Measurements from ENCODE around the gene PREX1. TPM values are rescaled to one million over a fixed set of nuclear protein-coding genes. Genes with fewer than 3 reads are reported as not detected.

Gene PREX1
- total and polyA plus RNA-seq, 12 donors, result 10.1 to 85.1 (median 42.9) TPM

DNA sequence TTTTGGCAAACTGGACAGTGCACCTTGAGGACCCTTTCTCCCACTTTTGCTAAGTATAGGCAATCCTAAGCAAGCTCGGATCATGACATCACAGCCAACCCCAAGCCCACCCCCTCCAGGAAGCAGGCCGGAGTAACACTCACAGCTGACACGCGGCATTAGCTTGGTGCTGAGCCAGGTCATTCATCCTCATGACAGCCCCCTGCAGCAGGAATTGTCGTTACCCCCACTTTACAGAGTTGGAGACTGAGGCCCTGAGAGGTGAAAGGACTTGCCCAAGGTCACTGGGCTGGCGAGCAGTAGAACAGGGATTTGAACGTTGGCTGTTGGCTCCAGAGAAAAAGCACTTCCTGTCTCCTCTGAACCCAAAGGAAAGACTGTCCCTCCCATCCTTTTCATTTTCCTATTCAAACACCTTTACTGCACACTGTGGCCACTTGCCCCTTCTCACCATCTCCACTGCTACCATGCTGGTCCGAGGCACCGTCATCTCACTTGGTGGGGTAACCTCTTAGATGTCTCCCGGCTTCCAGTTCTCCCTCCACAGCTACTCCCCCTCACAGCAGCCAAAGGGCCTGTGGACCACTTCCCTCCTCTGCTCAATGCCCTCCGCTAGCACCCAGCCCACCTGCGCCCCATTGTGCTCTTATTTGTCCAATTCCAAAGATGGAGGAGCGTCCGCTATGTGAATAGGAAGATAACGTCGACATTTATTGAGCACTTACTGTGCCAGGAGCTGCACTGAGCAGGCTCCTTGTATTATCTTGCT lies 84.7 kb downstream of the PREX1 start:
- DNase-seq, result no peak
- Histone ChIP-seq H3K36me3 (replicated peaks in 1 of 2) (peaks cover 0 to 5% of the 10 kb centered on the region in 2 donors), H3K27me3 (no peaks in the 10 kb centered on the region), H3K4me3 (no peak overlapping the region), H3K9me3 (replicated peaks in 1 of 3) (no peaks in the 10 kb centered on the region), H3K27ac (no peak overlapping the region), H3K4me1 (replicated peaks in 1 of 2) (peaks cover 10 to 47% of the 10 kb centered on the region in 2 donors)
- intact Hi-C loops (cut with DNase I), result no loop called here
- TF ChIP-seq, protein P1, sequence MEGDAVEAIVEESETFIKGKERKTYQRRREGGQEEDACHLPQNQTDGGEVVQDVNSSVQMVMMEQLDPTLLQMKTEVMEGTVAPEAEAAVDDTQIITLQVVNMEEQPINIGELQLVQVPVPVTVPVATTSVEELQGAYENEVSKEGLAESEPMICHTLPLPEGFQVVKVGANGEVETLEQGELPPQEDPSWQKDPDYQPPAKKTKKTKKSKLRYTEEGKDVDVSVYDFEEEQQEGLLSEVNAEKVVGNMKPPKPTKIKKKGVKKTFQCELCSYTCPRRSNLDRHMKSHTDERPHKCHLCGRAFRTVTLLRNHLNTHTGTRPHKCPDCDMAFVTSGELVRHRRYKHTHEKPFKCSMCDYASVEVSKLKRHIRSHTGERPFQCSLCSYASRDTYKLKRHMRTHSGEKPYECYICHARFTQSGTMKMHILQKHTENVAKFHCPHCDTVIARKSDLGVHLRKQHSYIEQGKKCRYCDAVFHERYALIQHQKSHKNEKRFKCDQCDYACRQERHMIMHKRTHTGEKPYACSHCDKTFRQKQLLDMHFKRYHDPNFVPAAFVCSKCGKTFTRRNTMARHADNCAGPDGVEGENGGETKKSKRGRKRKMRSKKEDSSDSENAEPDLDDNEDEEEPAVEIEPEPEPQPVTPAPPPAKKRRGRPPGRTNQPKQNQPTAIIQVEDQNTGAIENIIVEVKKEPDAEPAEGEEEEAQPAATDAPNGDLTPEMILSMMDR (IDR thresholded peaks at IDR 0.05), result no peak
- TF ChIP-seq POLR2A (IDR thresholded peaks at IDR 0.05), result no peak
- WGBS, 4 donors, result 82 to 97% (median 85%) methylated on average over 11 to 16 of the region's 16 CpGs

- TF ChIP-seq POLR2A (IDR thresholded peaks at IDR 0.05), result no peak
- H3K27me3 ChIP-seq, result no peaks in the 10 kb centered on the region
- peaks cover 4 to 43% of the 10 kb centered on the region in 2 donors for H3K4me1 ChIP-seq (replicated peaks in 1 of 2)
- intact Hi-C loops (cut with DNase I), result no loop called here
- no peak overlapping the region for H3K27ac ChIP-seq
- H3K9me3 ChIP-seq (replicated peaks in 1 of 3), result no peaks in the 10 kb centered on the region
- H3K36me3 ChIP-seq (replicated peaks in 1 of 2), result peaks cover 0 to 2% of the 10 kb centered on the region in 2 donors
- H3K4me3 ChIP-seq, result no peak overlapping the region
- DNase-seq, result no peak
- 85 to 96% (median 86%) methylated on average over 6 of the region's 6 CpGs for WGBS, 4 donors
These were observed 85.6 kb downstream of the PREX1 start for GRCh38 chr20:48742233-48742632.

DNA sequence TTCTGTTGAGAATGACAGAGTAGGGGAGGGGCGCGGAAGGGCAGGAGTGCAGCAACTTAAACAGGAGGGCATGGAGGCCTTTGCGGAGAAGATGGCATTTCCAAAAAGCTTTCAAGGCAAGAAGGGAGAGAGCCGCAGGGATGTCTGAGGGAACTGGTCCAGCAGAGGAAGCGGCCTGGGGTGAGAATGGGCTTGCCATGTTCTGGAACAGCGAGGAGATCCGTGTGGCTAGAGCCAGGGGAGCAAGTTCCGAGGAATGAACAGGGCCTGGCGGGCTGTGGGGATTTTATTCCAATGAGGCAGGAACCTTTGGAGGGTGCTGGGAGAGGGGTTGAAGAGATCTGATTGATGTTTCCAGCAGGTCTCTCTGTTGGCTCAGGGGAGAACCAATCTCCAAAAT lies 86.1 kb downstream of the PREX1 start:
- 90 to 96% (median 93%) methylated on average over 9 of the region's 9 CpGs for WGBS, 4 donors
- Histone ChIP-seq H3K27ac (no peak overlapping the region), H3K27me3 (no peaks in the 10 kb centered on the region), H3K9me3 (replicated peaks in 1 of 3) (no peaks in the 10 kb centered on the region), H3K4me3 (no peak overlapping the region), H3K36me3 (replicated peaks in 1 of 2) (no peaks in the 10 kb centered on the region), H3K4me1 (replicated peaks in 1 of 2) (peaks cover 0 to 39% of the 10 kb centered on the region in 2 donors)
- DNase-seq, result no peak
- no peak for TF ChIP-seq POLR2A (IDR thresholded peaks at IDR 0.05)
- TF ChIP-seq, protein P1 (IDR thresholded peaks at IDR 0.05), result no peak
- intact Hi-C loops (cut with DNase I), result no loop called here

DNA sequence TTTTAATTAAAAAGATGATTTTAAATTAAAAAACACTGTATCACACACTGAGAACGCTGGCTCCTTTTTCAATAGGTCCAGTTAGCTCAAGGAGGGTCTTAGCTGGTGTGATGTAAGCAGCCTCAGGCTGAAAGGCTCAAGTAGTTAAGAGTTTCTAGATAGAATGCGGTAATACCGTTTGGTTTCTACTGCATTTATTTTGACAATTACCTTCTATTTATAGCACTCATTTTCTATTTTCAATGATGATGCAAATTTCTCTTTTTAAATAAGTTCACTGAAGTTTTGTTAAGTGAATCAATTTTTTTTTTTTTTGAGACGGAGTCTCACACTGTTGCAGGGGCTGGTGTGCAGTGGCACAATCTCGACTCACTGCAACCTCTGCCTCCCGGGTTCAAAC lies 87.1 kb downstream of the PREX1 start:
- Histone ChIP-seq H3K27ac (no peak overlapping the region), H3K4me1 (replicated peaks in 1 of 2) (peaks cover 0 to 34% of the 10 kb centered on the region in 2 donors), H3K9me3 (replicated peaks in 1 of 3) (no peaks in the 10 kb centered on the region), H3K27me3 (no peaks in the 10 kb centered on the region), H3K4me3 (no peak overlapping the region), H3K36me3 (replicated peaks in 1 of 2) (no peaks in the 10 kb centered on the region)
- intact Hi-C loops (cut with DNase I), result no loop called here
- WGBS, 4 donors, result 71 to 77% (median 73%) methylated on average over 6 of the region's 6 CpGs
- no peak for DNase-seq
- TF ChIP-seq, protein P1 (IDR thresholded peaks at IDR 0.05), result no peak
- no peak for TF ChIP-seq POLR2A (IDR thresholded peaks at IDR 0.05)

DNA sequence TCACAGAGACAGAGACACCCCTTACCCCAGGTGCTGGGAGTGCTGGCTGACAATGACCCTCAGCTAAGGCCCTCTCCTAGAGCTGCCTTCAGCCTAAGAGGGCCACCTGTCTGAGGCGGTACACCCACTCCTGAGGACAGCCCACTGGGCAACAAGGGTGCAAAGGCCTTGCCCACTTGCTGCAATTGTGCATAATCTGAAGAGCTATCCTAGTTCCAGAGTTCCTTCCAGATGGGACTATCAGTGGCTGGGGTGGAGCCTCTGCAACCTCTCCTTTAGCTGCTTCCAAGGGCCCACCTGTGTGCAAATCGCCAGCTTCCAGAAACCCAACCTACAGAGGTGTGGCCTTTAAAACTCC lies 87.5 kb downstream of the PREX1 start:
- H3K27ac ChIP-seq, result no peak overlapping the region
- no peak overlapping the region for H3K4me3 ChIP-seq
- no peak for DNase-seq
- intact Hi-C loops (cut with DNase I), result no loop called here
- no peaks in the 10 kb centered on the region for H3K36me3 ChIP-seq (replicated peaks in 1 of 2)
- no peaks in the 10 kb centered on the region for H3K27me3 ChIP-seq
- no peaks in the 10 kb centered on the region for H3K9me3 ChIP-seq (replicated peaks in 1 of 3)
- WGBS, 4 donors, result 80 to 100% (median 95%) methylated on average over 1 to 2 of the region's 2 CpGs
- peaks cover 0 to 29% of the 10 kb centered on the region in 2 donors for H3K4me1 ChIP-seq (replicated peaks in 1 of 2)
- TF ChIP-seq POLR2A (IDR thresholded peaks at IDR 0.05), result no peak
- TF ChIP-seq, protein P1 (IDR thresholded peaks at IDR 0.05), result no peak

All from adrenal gland (tissue), 12 donors.